Measurements from ENCODE around the gene SPESP1. TPM values are rescaled to one million over a fixed set of nuclear protein-coding genes. Genes with fewer than 3 reads are reported as not detected.

The SPESP1 gene
- total and polyA plus RNA-seq, 12 donors = 1.6 to 16.5 (median 4.8) TPM

DNA sequence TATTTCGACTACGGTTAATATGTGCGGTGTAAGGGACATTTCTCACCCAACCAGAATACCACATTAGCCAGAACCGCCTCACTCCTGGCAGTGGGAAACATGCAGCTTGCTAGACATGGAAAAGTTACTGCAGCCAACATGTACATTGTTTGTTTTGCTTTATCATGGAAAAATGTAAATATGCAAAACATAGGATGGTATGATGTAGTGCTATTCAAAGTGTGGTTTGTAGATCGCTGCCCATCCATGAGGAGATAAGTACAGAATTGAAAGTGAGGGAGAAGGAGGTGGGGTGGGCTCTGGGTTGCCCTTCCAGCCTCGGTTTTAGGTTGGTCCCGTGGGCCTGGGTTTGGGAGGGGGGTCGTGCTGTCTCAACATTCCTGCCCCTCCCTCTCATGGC, 42.5 kb upstream of the SPESP1 start:
- no peaks in the 10 kb centered on the region for H3K36me3 ChIP-seq (replicated peaks in 1 of 2)
- H3K27me3 ChIP-seq = no peaks in the 10 kb centered on the region
- H3K9me3 ChIP-seq (replicated peaks in 1 of 3) = no peaks in the 10 kb centered on the region
- no peak for TF ChIP-seq CTCF (IDR thresholded peaks at IDR 0.05)
- TF ChIP-seq POLR2A (IDR thresholded peaks at IDR 0.05) = no peak
- no peak overlapping the region for H3K27ac ChIP-seq
- no peak for DNase-seq
- H3K4me1 ChIP-seq (replicated peaks in 1 of 2) = peaks cover 0 to 6% of the 10 kb centered on the region in 2 donors
- intact Hi-C loops (cut with DNase I) = no loop called here
- WGBS, 4 donors = 89 to 94% (median 92%) methylated on average over 8 of the region's 8 CpGs
- H3K4me3 ChIP-seq = no peak overlapping the region

DNA sequence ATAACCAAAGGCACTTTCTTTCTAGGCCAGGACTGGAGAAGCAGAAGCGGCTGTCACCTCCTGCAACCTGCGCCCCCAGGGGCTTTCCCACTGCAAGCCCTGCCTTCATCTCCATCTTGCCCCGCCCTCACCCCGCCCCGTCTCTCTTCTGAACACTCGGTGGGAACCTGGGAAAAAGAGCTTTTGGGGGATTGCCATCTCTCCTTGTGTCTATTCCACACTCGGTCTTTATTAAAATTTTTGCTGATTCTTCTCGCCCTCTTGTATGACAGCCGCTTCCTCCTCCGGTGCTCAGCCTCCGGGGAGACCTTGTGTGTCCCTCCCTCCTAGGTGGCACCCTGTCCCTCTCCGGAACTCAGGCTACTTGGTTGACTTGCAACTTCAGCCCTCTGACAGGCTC, 41.9 kb upstream of the SPESP1 start:
- H3K27me3 ChIP-seq = no peaks in the 10 kb centered on the region
- TF ChIP-seq POLR2A (IDR thresholded peaks at IDR 0.05) (no peak), CTCF (IDR thresholded peaks at IDR 0.05) (no peak)
- no peak for DNase-seq
- H3K4me3 ChIP-seq = no peak overlapping the region
- WGBS, 4 donors = 70 to 74% (median 71%) methylated on average over 12 of the region's 12 CpGs
- H3K27ac ChIP-seq = no peak overlapping the region
- no peaks in the 10 kb centered on the region for H3K36me3 ChIP-seq (replicated peaks in 1 of 2)
- intact Hi-C loops (cut with DNase I) = no loop called here
- H3K4me1 ChIP-seq (replicated peaks in 1 of 2) = peaks cover 0 to 6% of the 10 kb centered on the region in 2 donors
- no peaks in the 10 kb centered on the region for H3K9me3 ChIP-seq (replicated peaks in 1 of 3)

DNA sequence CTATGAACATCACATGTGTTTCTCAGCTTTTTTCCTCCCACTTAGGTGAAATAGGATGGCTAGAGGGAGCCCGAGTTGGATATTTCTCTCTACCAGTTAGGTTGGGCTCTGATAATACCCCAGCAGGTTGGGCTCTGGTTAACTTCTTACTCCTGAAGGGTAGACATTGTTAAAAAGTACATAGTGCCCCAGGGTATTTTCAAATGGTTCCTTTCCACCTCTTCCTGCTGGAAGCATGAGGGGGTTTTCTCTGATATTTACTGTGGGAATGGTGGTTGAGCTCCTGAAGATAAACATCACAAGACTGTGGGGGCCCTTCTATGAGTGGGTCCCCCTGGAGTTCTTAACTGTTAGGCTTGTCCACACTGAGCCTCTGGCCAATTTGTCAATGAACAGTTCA, 36.1 kb upstream of the SPESP1 start:
- Histone ChIP-seq H3K9me3 (replicated peaks in 1 of 3) (no peaks in the 10 kb centered on the region), H3K4me3 (no peak overlapping the region), H3K27ac (no peak overlapping the region), H3K27me3 (peaks cover 4% of the 10 kb centered on the region), H3K4me1 (replicated peaks in 1 of 2) (no peaks in the 10 kb centered on the region), H3K36me3 (replicated peaks in 1 of 2) (no peaks in the 10 kb centered on the region)
- 58 to 74% (median 72%) methylated on average over 1 of the region's 1 CpG for WGBS, 4 donors
- intact Hi-C loops (cut with DNase I) = no loop called here
- DNase-seq = no peak
- TF ChIP-seq POLR2A (IDR thresholded peaks at IDR 0.05) (no peak), CTCF (IDR thresholded peaks at IDR 0.05) (no peak)

DNA sequence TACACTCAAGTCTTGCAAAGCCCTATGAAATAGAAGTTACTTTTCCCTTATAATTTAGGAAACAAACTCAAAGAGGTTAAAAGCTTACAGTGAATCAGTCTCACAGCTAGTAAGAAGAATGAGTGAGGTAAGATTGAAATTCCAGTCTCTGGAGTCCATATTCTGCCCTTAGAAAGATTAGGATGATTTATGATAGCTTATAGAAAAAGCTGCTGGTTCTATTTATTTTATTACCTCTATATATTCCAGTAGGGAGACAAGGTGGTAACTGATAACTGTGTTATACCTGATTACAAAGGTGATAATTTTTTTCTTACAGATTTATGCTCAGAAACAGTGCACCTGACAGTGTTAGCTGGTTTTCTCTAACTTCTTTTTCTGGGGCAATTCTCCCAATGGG, 34.1 kb upstream of the SPESP1 start:
- Histone ChIP-seq H3K9me3 (replicated peaks in 1 of 3) (no peaks in the 10 kb centered on the region), H3K36me3 (replicated peaks in 1 of 2) (no peaks in the 10 kb centered on the region), H3K4me1 (replicated peaks in 1 of 2) (no peaks in the 10 kb centered on the region), H3K4me3 (no peak overlapping the region), H3K27me3 (peaks cover 4% of the 10 kb centered on the region), H3K27ac (no peak overlapping the region)
- no peak for TF ChIP-seq CTCF (IDR thresholded peaks at IDR 0.05)
- intact Hi-C loops (cut with DNase I) = no loop called here
- no peak for DNase-seq
